Mucosa of descending colon (tissue), 3 donors: Measurements from ENCODE around the gene CNGA3. TPM values are rescaled to one million over a fixed set of nuclear protein-coding genes. Genes with fewer than 3 reads are reported as not detected.

Source experiments
- ATAC-seq: fragments of 200-7000 bp; cut with Tn5 transposase; one replicate; pipeline ENCODE4 v1.9.1; 2020; ENCODE audit warnings: mild to moderate bottlenecking, moderate library complexity
- DNase-seq, 3 donors: peaks; one replicate each; pipeline ENCODE4 v3.0.0-alpha.2; 2020
- H3K36me3 ChIP-seq: fragments of 200-600 bp; one replicate; pipeline ENCODE4 v1.8.0; 2021; ENCODE audit warnings: low read depth, mild to moderate bottlenecking
- H3K4me1 ChIP-seq: fragments of 200-600 bp; one replicate; pipeline ENCODE4 v1.8.0; 2021; ENCODE audit warnings: low read depth, mild to moderate bottlenecking
- H3K4me3 ChIP-seq: fragments of 200-600 bp; one replicate; pipeline ENCODE4 v1.8.0; 2021; ENCODE audit warnings: mild to moderate bottlenecking
- H3K9me3 ChIP-seq: fragments of 200-600 bp; one replicate; pipeline ENCODE4 v1.8.0; 2021; ENCODE audit warnings: mild to moderate bottlenecking
- CTCF ChIP-seq: fragments of 200-600 bp; IDR thresholded peaks from one replicate; pipeline ENCODE4 v1.8.0; 2022; ENCODE audit warnings: antibody characterized with exemption, mild to moderate bottlenecking
- intact Hi-C, 2 donors: fragments of 100-400 bp; cut with DNase I in 1 of 2; cut with micrococcal nuclease in 1 of 2; formaldehyde crosslinking; loops; one replicate each; pipeline versions ENCODE4 v1.11.0 to v1.11.1; 2022; cut with DNase I, micrococcal nuclease
- total RNA-seq, 3 donors: library from RNA; stranded (reverse); fragmentation: NEBNext Ultra II Directional in 2 of 3; extraction: Animal tissue kit (Norgen Biotek cat#: 25700) in 2 of 3; gene quantifications; one replicate each; pipeline versions ENCODE4 v1.2.1 to v1.2.4, GENCODE V29; 2021 to 2023
- donor health status: DM: no; HTN: no; CAD: no; lungs with moderate emphysema.
- donor health status: DM: no; HTN: no; CAD: no.
- donor health status: DM: no; HTN: yes; CAD: no.

The CNGA3 gene
- total RNA-seq, 3 donors from 2014 or later: 0.20 to 3.4 (median 0.63) TPM

DNA sequence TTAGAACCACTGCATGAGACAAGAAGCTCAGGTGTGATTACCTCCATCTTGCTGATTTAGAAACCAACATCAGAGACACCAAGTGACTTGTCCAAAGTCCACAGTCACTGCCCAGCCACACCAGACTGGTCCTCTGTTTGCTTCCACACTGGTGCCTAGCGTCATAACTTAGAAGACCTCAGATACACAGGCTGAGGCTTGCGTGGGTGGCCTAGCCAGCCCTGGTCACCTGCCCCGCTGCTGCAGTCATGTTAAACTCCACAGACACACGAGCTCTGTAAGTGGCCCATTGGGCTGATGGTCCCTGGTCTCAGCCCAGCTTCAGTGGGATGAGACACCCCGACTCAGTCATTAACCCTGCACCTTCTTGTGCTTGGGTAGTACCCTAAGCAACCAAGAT, 47.1 kb downstream of the CNGA3 start:
- TF ChIP-seq CTCF: no peak
- H3K4me1 ChIP-seq: no peaks in the 10 kb centered on the region
- no peaks in the 10 kb centered on the region for H3K36me3 ChIP-seq
- H3K9me3 ChIP-seq: no peaks in the 10 kb centered on the region
- ATAC-seq (no peak), DNase-seq (no peak)
- no peak overlapping the region for H3K4me3 ChIP-seq
- intact Hi-C loops: no loop called here

- DNase-seq: no peak
- no peaks in the 10 kb centered on the region for H3K4me1 ChIP-seq
These were observed 48.4 kb downstream of the CNGA3 start for GRCh38 chr2:98394595-98395153.

DNA sequence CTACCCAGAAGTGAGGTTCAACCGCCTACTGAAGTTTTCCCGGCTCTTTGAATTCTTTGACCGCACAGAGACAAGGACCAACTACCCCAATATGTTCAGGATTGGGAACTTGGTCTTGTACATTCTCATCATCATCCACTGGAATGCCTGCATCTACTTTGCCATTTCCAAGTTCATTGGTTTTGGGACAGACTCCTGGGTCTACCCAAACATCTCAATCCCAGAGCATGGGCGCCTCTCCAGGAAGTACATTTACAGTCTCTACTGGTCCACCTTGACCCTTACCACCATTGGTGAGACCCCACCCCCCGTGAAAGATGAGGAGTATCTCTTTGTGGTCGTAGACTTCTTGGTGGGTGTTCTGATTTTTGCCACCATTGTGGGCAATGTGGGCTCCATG, 49.7 kb downstream of the CNGA3 start:
- DNase-seq (no peak), ATAC-seq (no peak)
- Histone ChIP-seq H3K9me3 (no peaks in the 10 kb centered on the region), H3K4me1 (no peaks in the 10 kb centered on the region), H3K4me3 (no peak overlapping the region), H3K36me3 (no peaks in the 10 kb centered on the region)
- intact Hi-C loops: no loop called here
- no peak for TF ChIP-seq CTCF

More at GRCh38 chr2:98394595-98395153, 48.4 kb downstream of the CNGA3 start:
- H3K9me3 ChIP-seq: no peaks in the 10 kb centered on the region
- TF ChIP-seq CTCF: no peak
- H3K36me3 ChIP-seq: no peaks in the 10 kb centered on the region
- no peak for ATAC-seq
- no peak overlapping the region for H3K4me3 ChIP-seq
- intact Hi-C loops: no loop called here

GRCh38 chr2:98396745-98397355, 50.6 kb downstream of the CNGA3 start:
- DNase-seq (no peak), ATAC-seq (no peak)
- no peaks in the 10 kb centered on the region for H3K4me1 ChIP-seq
- TF ChIP-seq CTCF: no peak
- no peaks in the 10 kb centered on the region for H3K36me3 ChIP-seq
- intact Hi-C loops: no loop called here
- no peaks in the 10 kb centered on the region for H3K9me3 ChIP-seq
- no peak overlapping the region for H3K4me3 ChIP-seq

- no peak for DNase-seq
These were observed 52.9 kb downstream of the CNGA3 start for GRCh38 chr2:98399140-98399539.

More at GRCh38 chr2:98399140-98399539, 52.9 kb downstream of the CNGA3 start:
- Histone ChIP-seq H3K4me1 (no peaks in the 10 kb centered on the region), H3K36me3 (no peaks in the 10 kb centered on the region), H3K4me3 (no peak overlapping the region), H3K9me3 (no peaks in the 10 kb centered on the region)
- no peak for TF ChIP-seq CTCF
- no peak for ATAC-seq
- intact Hi-C loops: no loop called here
